K562 (cell line): ENCODE data around the gene PRDX3. TPM values are rescaled to one million over a fixed set of nuclear protein-coding genes. Genes with fewer than 3 reads are reported as not detected.

Experiments used
- BCOR ChIP-seq: fragments of 450-650 bp; IDR thresholded peaks from 2 replicates; pipeline ENCODE4 v1.6.1; 2016
- CBFB ChIP-seq: sonication (generic); formaldehyde crosslinking; IDR thresholded peaks from 2 replicates; pipeline ENCODE4 v1.4.0; 2020; ENCODE audit warnings: mild to moderate bottlenecking, missing genetic modification reagents
- CBX2 ChIP-seq: fragments of 200-600 bp; sonication (generic); IDR thresholded peaks from one replicate; pipeline ENCODE4 v1.6.1; 2012; ENCODE audit warnings: mild to moderate bottlenecking, low read length, inconsistent platforms; ENCODE audit not compliant: insufficient read depth, poor library complexity, severe bottlenecking
- CREM ChIP-seq: IDR thresholded peaks from 2 replicates; pipeline ENCODE4 v1.6.1; 2014; ENCODE audit warnings: antibody characterized with exemption, low read depth
- FOXO4 ChIP-seq: fragments of 450-650 bp; formaldehyde crosslinking; IDR thresholded peaks from 2 replicates; pipeline ENCODE4 v1.4.0; 2020; ENCODE audit warnings: mild to moderate bottlenecking, moderate library complexity
- GABPB2 ChIP-seq: fragments of 250-450 bp; sonication (Bioruptor Pico); conservative IDR thresholded peaks from 2 replicates; pipeline ENCODE4 v1.5.1; 2021; ENCODE audit warnings: mild to moderate bottlenecking
- HEY1 ChIP-seq: fragments of 250-450 bp; sonication (Bioruptor Pico); IDR thresholded peaks from 2 replicates; pipeline ENCODE4 v1.5.0; 2020; ENCODE audit warnings: mild to moderate bottlenecking, moderate library complexity, borderline replicate concordance
- JUNB ChIP-seq: fragments of 450-650 bp; formaldehyde crosslinking; conservative IDR thresholded peaks from 2 replicates; pipeline ENCODE4 v1.4.0; 2020; ENCODE audit warnings: mild to moderate bottlenecking
- KDM2B ChIP-seq: fragments of 250-450 bp; sonication (Bioruptor Pico); IDR thresholded peaks from 2 replicates; pipeline ENCODE4 v1.8.0; 2021; ENCODE audit warnings: mild to moderate bottlenecking, moderate library complexity
- KLF16 ChIP-seq: IDR thresholded peaks from 2 replicates; pipeline ENCODE4 v1.6.1; 2016; ENCODE audit warnings: antibody characterized with exemption
- MLX ChIP-seq, 2 experiments: fragments of 450-650 bp in 1 of 2; sonication (generic) in 1 of 2; formaldehyde crosslinking; conservative IDR thresholded peaks; 2 replicates each; pipeline versions ENCODE4 v1.4.0 to v1.8.1; 2020 to 2022; ENCODE audit warnings: mild to moderate bottlenecking in 1 of 2, missing genetic modification reagents in 1 of 2
- POLR2AphosphoS5 ChIP-seq: IDR thresholded peaks from 2 replicates; pipeline ENCODE4 v1.6.1; 2011; ENCODE audit warnings: mild to moderate bottlenecking, low read depth, low read length, moderate library complexity; ENCODE audit not compliant: control insufficient read depth, insufficient read depth
- RBM17 ChIP-seq: fragments of 200-400 bp; formaldehyde crosslinking; IDR thresholded peaks from 2 replicates; pipeline ENCODE4 v1.6.1; 2017; ENCODE audit warnings: low read depth, mild to moderate bottlenecking, low read length, borderline replicate concordance
- TCF7L2 ChIP-seq: fragments of 150-350 bp; IDR thresholded peaks from 2 replicates; pipeline ENCODE4 v1.6.1; 2016; ENCODE audit warnings: low read depth, mild to moderate bottlenecking, low read length, moderate library complexity
- TGIF2 ChIP-seq: sonication (generic); formaldehyde crosslinking; IDR thresholded peaks from 2 replicates; pipeline ENCODE4 v1.8.1; 2022; ENCODE audit warnings: mild to moderate bottlenecking, missing genetic modification reagents, moderate library complexity
- XRCC4 ChIP-seq: IDR thresholded peaks from one replicate; pipeline ENCODE4 v1.6.1; 2011; ENCODE audit not compliant: insufficient read depth, insufficient read length; ENCODE audit errors: extremely low read depth
- YBX1 ChIP-seq: fragments of 450-650 bp; IDR thresholded peaks from 2 replicates; pipeline ENCODE4 v1.7.1; 2016; ENCODE audit warnings: mild to moderate bottlenecking
- ZNF41 ChIP-seq: fragments of 250-450 bp; sonication (Bioruptor Pico); conservative IDR thresholded peaks from 2 replicates; pipeline ENCODE4 v1.4.0; 2020; ENCODE audit warnings: mild to moderate bottlenecking
- polyA plus RNA-seq, 8 experiments: library from polyadenylated mRNA; depleted of rRNA in 4 of 8; stranded (reverse) in 5 of 8; unstranded in 3 of 8; fragments of >200 nt; fragmentation: Nextera tagmentation in 2 of 8; fragmentation: Illumina TruSeq in 1 of 8; extraction: Ambion mirVana in 2 of 8; extraction: Trizol in 1 of 8; gene quantifications; 2 replicates each; pipeline versions ENCODE4 v1.2.1 to v1.2.3, GENCODE V29; 2011 to 2014; ENCODE audit warnings: inconsistent platforms in 1 of 8, missing spikeins in 1 of 8
- total RNA-seq, 7 experiments: library from RNA; depleted of rRNA in 6 of 7; stranded (reverse); fragments of >200 nt in 6 of 7; fragmentation: Illumina TruSeq in 2 of 7; extraction: Trizol in 2 of 7; gene quantifications; 2 replicates each; pipeline versions ENCODE4 v1.2.1 to v1.2.3, GENCODE V29; 2011 to 2021; ENCODE audit warnings: low replicate concordance in 1 of 7
- TF ChIP-seq, protein P1 (sequence below): sonication (generic); formaldehyde crosslinking; IDR thresholded peaks from 2 replicates; pipeline ENCODE4 v1.8.0; 2023; ENCODE audit warnings: missing genetic modification reagents, mild to moderate bottlenecking, borderline replicate concordance
- TF ChIP-seq, protein P2 (sequence below): IDR thresholded peaks from 2 replicates; pipeline ENCODE4 v1.6.1; 2014; ENCODE audit warnings: antibody characterized with exemption

The PRDX3 gene
- total and polyA plus RNA-seq, 9 of the 15 experiments (the other 6 are each of a cell fraction or from before 2014, with no cell fraction given), result 122 to 994 (median 173) TPM

GRCh38 chr10:119178372-119179119 lies at the start of gene PRDX3 (continued):
- TF ChIP-seq YBX1, result no peak
- no peak for TF ChIP-seq GABPB2 (CRISPR knock-in tag)
- TF ChIP-seq HEY1 (CRISPR knock-in tag), result no peak
- TF ChIP-seq KDM2B (CRISPR knock-in tag), result no peak
- TF ChIP-seq XRCC4, result no peak
- no peak for TF ChIP-seq CBX2
- no peak for TF ChIP-seq FOXO4
- no peak for TF ChIP-seq ZNF41
- TF ChIP-seq TGIF2 (CRISPR knock-in tag), result no peak
- peak; percentile 93 for TF ChIP-seq POLR2AphosphoS5
- TF ChIP-seq RBM17, result no peak
- TF ChIP-seq, protein P1, sequence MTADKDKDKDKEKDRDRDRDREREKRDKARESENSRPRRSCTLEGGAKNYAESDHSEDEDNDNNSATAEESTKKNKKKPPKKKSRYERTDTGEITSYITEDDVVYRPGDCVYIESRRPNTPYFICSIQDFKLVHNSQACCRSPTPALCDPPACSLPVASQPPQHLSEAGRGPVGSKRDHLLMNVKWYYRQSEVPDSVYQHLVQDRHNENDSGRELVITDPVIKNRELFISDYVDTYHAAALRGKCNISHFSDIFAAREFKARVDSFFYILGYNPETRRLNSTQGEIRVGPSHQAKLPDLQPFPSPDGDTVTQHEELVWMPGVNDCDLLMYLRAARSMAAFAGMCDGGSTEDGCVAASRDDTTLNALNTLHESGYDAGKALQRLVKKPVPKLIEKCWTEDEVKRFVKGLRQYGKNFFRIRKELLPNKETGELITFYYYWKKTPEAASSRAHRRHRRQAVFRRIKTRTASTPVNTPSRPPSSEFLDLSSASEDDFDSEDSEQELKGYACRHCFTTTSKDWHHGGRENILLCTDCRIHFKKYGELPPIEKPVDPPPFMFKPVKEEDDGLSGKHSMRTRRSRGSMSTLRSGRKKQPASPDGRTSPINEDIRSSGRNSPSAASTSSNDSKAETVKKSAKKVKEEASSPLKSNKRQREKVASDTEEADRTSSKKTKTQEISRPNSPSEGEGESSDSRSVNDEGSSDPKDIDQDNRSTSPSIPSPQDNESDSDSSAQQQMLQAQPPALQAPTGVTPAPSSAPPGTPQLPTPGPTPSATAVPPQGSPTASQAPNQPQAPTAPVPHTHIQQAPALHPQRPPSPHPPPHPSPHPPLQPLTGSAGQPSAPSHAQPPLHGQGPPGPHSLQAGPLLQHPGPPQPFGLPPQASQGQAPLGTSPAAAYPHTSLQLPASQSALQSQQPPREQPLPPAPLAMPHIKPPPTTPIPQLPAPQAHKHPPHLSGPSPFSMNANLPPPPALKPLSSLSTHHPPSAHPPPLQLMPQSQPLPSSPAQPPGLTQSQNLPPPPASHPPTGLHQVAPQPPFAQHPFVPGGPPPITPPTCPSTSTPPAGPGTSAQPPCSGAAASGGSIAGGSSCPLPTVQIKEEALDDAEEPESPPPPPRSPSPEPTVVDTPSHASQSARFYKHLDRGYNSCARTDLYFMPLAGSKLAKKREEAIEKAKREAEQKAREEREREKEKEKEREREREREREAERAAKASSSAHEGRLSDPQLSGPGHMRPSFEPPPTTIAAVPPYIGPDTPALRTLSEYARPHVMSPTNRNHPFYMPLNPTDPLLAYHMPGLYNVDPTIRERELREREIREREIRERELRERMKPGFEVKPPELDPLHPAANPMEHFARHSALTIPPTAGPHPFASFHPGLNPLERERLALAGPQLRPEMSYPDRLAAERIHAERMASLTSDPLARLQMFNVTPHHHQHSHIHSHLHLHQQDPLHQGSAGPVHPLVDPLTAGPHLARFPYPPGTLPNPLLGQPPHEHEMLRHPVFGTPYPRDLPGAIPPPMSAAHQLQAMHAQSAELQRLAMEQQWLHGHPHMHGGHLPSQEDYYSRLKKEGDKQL (CRISPR knock-in tag), result no peak
- TF ChIP-seq, protein P2, sequence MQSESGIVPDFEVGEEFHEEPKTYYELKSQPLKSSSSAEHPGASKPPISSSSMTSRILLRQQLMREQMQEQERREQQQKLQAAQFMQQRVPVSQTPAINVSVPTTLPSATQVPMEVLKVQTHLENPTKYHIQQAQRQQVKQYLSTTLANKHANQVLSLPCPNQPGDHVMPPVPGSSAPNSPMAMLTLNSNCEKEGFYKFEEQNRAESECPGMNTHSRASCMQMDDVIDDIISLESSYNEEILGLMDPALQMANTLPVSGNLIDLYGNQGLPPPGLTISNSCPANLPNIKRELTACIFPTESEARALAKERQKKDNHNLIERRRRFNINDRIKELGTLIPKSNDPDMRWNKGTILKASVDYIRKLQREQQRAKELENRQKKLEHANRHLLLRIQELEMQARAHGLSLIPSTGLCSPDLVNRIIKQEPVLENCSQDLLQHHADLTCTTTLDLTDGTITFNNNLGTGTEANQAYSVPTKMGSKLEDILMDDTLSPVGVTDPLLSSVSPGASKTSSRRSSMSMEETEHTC, result 0 out of 2 replicates have a peak, but pooled peaks have one; percentile 40
- no peak for TF ChIP-seq BCOR
- TF ChIP-seq CREM, result no peak; the same call in none of the 2 replicates
- no peak for TF ChIP-seq JUNB (CRISPR knock-in tag)
- no peak for TF ChIP-seq TCF7L2
- no peak for TF ChIP-seq MLX (CRISPR knock-in tag; conservative IDR thresholded peaks at IDR 0.05)
- TF ChIP-seq KLF16, result no peak
- 0 out of 2 replicates have a peak, but pooled peaks have one; percentile 28 for TF ChIP-seq CBFB (CRISPR knock-in tag)
